GM18868 (cell line): ENCODE data around the gene JSRP1.

Source experiments
- ATAC-seq: cut with Tn5 transposase; IDR thresholded peaks from one replicate; pipeline ENCODE4 v1.9.1; 2021; ENCODE audit warnings: mild to moderate bottlenecking, moderate library complexity; ENCODE audit not compliant: unreplicated experiment

Gene JSRP1

GRCh38 chr19:2247433-2248101 lies 8.7 kb downstream of the JSRP1 start:
- no peak for ATAC-seq

- ATAC-seq = no peak
These were observed 9.3 kb downstream of the JSRP1 start for GRCh38 chr19:2246801-2247361.

- ATAC-seq = no peak
These were observed 10.1 kb downstream of the JSRP1 start for GRCh38 chr19:2246014-2246620.

- no peak for ATAC-seq
These were observed 10.9 kb downstream of the JSRP1 start for GRCh38 chr19:2245273-2245672.

GRCh38 chr19:2244486-2244885 lies 11.7 kb downstream of the JSRP1 start:
- ATAC-seq = no peak

- no peak for ATAC-seq
These were observed 12.1 kb downstream of the JSRP1 start for GRCh38 chr19:2244125-2244411.

- ATAC-seq = no peak
These were observed 12.7 kb downstream of the JSRP1 start for GRCh38 chr19:2243274-2244124.

GRCh38 chr19:2242816-2243215 lies 13.4 kb downstream of the JSRP1 start:
- no peak for ATAC-seq

- ATAC-seq = no peak
These were observed 14.1 kb downstream of the JSRP1 start for GRCh38 chr19:2242092-2242537.

- ATAC-seq = no peak
These were observed 15.1 kb downstream of the JSRP1 start for GRCh38 chr19:2240881-2241760.

- ATAC-seq = no peak
These were observed 16.1 kb downstream of the JSRP1 start for GRCh38 chr19:2239771-2240770.

- no peak for ATAC-seq
These were observed 17.0 kb downstream of the JSRP1 start for GRCh38 chr19:2239173-2239572.

GRCh38 chr19:2237869-2238153 lies 18.4 kb downstream of the JSRP1 start:
- ATAC-seq = no peak

GRCh38 chr19:2237051-2237868 lies 19.0 kb downstream of the JSRP1 start:
- no peak for ATAC-seq

- ATAC-seq = peak; percentile 77
These were observed 19.7 kb downstream of the JSRP1 start, which contains the start of the genes PLEKHJ1 and SF3A2 for GRCh38 chr19:2236314-2237050. PLEKHJ1 (minus strand) TSS chr19:2236329; CDS start chr19:2236248, 81 bp downstream. SF3A2 (plus strand) TSS chr19:2236824; CDS start chr19:2243419, 6,595 bp downstream.

- ATAC-seq = peak; percentile 3
These were observed 20.2 kb downstream of the JSRP1 start for GRCh38 chr19:2236064-2236313.

- peak; percentile 5 for ATAC-seq
These were observed 20.7 kb downstream of the JSRP1 start for GRCh38 chr19:2235381-2236063.

- ATAC-seq = no peak
These were observed 21.2 kb downstream of the JSRP1 start for GRCh38 chr19:2234996-2235380.
